A673 (cell line): ENCODE data around the gene SMU1. TPM values are rescaled to one million over a fixed set of nuclear protein-coding genes. Genes with fewer than 3 reads are reported as not detected.

Source experiments
- BruUV-seq: library from RNA; stranded (reverse); fragments of 400-500 nt; replicated peaks from 2 replicates; lab custom pipeline; 2021; lab: Mats Ljungman, UMichigan
- CTCF ChIA-PET: fragments of 300-600 bp; sonication (Branson Sonifier 250); formaldehyde crosslinking; loops from one replicate; lab custom pipeline; 2022; ENCODE audit warnings: antibody characterized with exemption; lab: Charles Lee
- POLR2A ChIA-PET: fragments of 300-600 bp; sonication (Branson Sonifier 250); formaldehyde crosslinking; loops from one replicate; lab custom pipeline; 2022; ENCODE audit warnings: antibody characterized with exemption; ENCODE audit not compliant: low non-redundant PET; lab: Charles Lee
- DNase-seq: peaks from one replicate; pipeline ENCODE4 v3.0.0-alpha.2; 2015; ENCODE audit warnings: low spot score
- H3K27ac ChIP-seq: fragments of 200-600 bp; sonication (generic); 2 replicates; pipeline ENCODE4 v1.5.1; 2016; ENCODE audit warnings: mixed run types, low read depth, mild to moderate bottlenecking, mixed read lengths, antibody characterized with exemption, low read length; ENCODE audit not compliant: poor library complexity, severe bottlenecking
- H3K27me3 ChIP-seq: fragments of 200-600 bp; sonication (generic); replicated peaks from 2 replicates; pipeline ENCODE4 v1.6.1; 2017; ENCODE audit warnings: mixed run types, low read depth, mild to moderate bottlenecking, mixed read lengths, antibody characterized with exemption, low read length; ENCODE audit not compliant: insufficient read depth, poor library complexity
- H3K36me3 ChIP-seq: fragments of 200-600 bp; sonication (generic); 2 replicates; pipeline ENCODE4 v1.6.1; 2016; ENCODE audit warnings: mixed run types, mild to moderate bottlenecking, mixed read lengths, antibody characterized with exemption, low read length; ENCODE audit not compliant: insufficient read depth, poor library complexity, severe bottlenecking
- H3K4me1 ChIP-seq: fragments of 200-600 bp; sonication (generic); 2 replicates; pipeline ENCODE4 v1.6.1; 2017; ENCODE audit warnings: mixed run types, mild to moderate bottlenecking, mixed read lengths, antibody characterized with exemption, low read length; ENCODE audit not compliant: insufficient read depth, poor library complexity, severe bottlenecking
- H3K4me3 ChIP-seq: fragments of 200-600 bp; sonication (generic); 2 replicates; pipeline ENCODE4 v1.5.1; 2016; ENCODE audit warnings: low read depth, mixed run types, mild to moderate bottlenecking, mixed read lengths, low read length; ENCODE audit not compliant: poor library complexity, severe bottlenecking
- H3K9me3 ChIP-seq: fragments of 200-600 bp; sonication (generic); 2 replicates; pipeline ENCODE4 v1.6.1; 2016; ENCODE audit warnings: mixed run types, low read depth, mild to moderate bottlenecking, mixed read lengths, antibody characterized with exemption, low read length; ENCODE audit not compliant: poor library complexity, severe bottlenecking
- EZH2 ChIP-seq: fragments of 200-600 bp; sonication (generic); IDR thresholded peaks from 2 replicates; pipeline ENCODE4 v1.6.1; 2017; ENCODE audit warnings: borderline replicate concordance, low read depth, mild to moderate bottlenecking, mixed read lengths, antibody characterized with exemption, low read length; ENCODE audit not compliant: poor library complexity, severe bottlenecking
- intact Hi-C: fragments of 100-400 bp; cut with micrococcal nuclease; formaldehyde crosslinking; loops from one replicate; pipeline ENCODE4 v1.10.0; 2022; ENCODE audit not compliant: unreplicated experiment
- total RNA-seq: library from RNA; stranded (reverse); gene quantifications from 2 replicates; pipeline ENCODE4 v1.2.3, GENCODE V29; 2021
- TF ChIP-seq, protein P1 (sequence below): fragments of 300-800, 200-600 bp; sonication (generic); conservative IDR thresholded peaks from 2 replicates; pipeline ENCODE4 v1.5.1; 2017; ENCODE audit warnings: low read depth, mild to moderate bottlenecking, antibody characterized with exemption, low read length, moderate library complexity, mixed read lengths

SMU1 gene
- total RNA-seq, 1 experiment from 2014 or later, result 31.2 TPM

DNA sequence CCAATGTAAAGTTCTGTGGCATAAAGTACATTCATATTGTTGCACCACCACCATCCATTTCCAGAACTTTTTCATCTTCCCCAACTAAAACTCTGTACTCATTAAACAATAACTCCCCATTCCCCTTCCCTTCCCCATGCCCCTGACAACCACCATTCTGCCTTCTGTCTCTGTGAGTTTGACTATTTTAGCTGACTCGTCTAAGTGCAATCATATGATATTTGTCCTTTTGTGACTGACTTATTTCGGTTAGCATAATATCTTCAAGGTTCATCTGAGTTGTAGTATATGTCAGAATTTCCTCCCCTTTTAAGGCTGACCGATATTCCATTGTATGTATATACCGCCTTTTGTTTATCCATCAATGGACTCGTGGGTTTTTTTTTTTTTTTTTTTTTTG lies 29.0 kb upstream of the SMU1 start:
- H3K4me3 ChIP-seq, result no peak overlapping the region
- BruUV-seq, result no TSS peak
- no peaks in the 10 kb centered on the region for H3K27me3 ChIP-seq
- no peak overlapping the region for H3K27ac ChIP-seq
- TF ChIP-seq, protein P1, sequence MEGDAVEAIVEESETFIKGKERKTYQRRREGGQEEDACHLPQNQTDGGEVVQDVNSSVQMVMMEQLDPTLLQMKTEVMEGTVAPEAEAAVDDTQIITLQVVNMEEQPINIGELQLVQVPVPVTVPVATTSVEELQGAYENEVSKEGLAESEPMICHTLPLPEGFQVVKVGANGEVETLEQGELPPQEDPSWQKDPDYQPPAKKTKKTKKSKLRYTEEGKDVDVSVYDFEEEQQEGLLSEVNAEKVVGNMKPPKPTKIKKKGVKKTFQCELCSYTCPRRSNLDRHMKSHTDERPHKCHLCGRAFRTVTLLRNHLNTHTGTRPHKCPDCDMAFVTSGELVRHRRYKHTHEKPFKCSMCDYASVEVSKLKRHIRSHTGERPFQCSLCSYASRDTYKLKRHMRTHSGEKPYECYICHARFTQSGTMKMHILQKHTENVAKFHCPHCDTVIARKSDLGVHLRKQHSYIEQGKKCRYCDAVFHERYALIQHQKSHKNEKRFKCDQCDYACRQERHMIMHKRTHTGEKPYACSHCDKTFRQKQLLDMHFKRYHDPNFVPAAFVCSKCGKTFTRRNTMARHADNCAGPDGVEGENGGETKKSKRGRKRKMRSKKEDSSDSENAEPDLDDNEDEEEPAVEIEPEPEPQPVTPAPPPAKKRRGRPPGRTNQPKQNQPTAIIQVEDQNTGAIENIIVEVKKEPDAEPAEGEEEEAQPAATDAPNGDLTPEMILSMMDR, result no peak
- TF ChIP-seq EZH2, result no peak
- intact Hi-C loops, result no loop called here
- no peaks in the 10 kb centered on the region for H3K9me3 ChIP-seq
- no peak for DNase-seq
- H3K36me3 ChIP-seq, result no peaks in the 10 kb centered on the region
- POLR2A ChIA-PET, result no interaction called here
- CTCF ChIA-PET, result no interaction called here
- H3K4me1 ChIP-seq, result no peaks in the 10 kb centered on the region

DNA sequence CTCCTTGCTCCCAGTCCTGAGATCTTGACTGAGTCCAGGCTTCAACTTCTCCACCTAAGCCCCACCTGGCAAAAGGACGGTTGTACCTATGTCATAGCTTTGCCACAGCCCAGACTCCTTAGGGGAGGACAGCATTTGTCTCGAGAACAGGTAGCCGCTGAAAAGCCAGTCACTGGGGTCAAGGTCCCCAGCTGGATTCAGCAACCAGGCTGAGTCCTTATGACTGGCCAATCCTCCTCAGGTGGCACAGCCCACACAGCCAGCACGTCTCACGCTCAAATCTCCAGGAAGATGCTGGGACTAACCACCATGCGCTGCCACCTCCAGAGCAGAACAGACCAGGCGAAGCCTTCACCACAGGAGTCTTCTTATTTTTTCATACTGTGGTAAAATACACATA lies 27.9 kb upstream of the SMU1 start:
- Histone ChIP-seq H3K4me3 (no peak overlapping the region), H3K27me3 (no peaks in the 10 kb centered on the region), H3K27ac (no peak overlapping the region), H3K4me1 (no peaks in the 10 kb centered on the region), H3K36me3 (no peaks in the 10 kb centered on the region), H3K9me3 (no peaks in the 10 kb centered on the region)
- no peak for DNase-seq
- intact Hi-C loops, result no loop called here
- POLR2A ChIA-PET, result no interaction called here
- no TSS peak for BruUV-seq
- CTCF ChIA-PET, result no interaction called here
- TF ChIP-seq, protein P1, result no peak
- no peak for TF ChIP-seq EZH2

DNA sequence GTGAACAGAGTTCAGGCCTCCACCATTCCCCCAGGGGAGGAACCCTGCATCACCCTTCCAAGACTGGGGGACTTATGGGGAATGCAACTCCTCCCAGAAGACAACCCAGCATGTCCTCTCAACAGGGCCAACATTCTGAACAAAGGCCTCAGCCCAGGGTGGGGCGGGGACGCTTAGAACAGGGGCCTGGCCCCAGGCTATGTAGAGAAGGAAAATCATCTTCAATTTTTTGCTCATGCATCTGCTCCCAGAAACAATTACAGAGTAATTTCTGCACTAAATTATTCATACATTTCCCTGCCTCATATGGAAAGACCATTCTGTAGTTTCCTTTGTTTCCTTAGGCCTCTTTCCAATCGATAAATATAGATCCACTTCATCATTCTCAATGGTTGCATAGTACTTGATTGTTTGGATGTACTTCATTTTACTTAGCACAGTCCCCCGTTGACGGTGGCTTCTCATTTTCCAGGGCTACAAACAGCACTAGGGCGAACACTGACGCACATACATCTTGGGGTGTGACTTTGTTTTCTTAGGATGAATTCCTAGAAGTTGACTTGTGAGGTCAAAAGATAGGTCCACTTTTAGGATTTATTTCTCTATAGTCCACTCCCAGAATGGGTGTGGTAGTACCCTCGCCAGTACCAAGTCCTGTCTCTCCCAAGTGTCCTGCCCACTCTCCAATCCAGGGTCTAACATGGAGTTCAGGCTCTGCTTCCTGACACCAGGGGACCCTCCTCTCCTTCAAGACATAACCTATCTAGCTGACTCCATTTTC lies 27.2 kb upstream of the SMU1 start:
- no peaks in the 10 kb centered on the region for H3K9me3 ChIP-seq
- H3K27ac ChIP-seq, result no peak overlapping the region
- DNase-seq, result no peak
- POLR2A ChIA-PET, result no interaction called here
- H3K27me3 ChIP-seq, result no peaks in the 10 kb centered on the region
- BruUV-seq, result no TSS peak
- no peak for TF ChIP-seq EZH2
- TF ChIP-seq, protein P1, result no peak
- H3K36me3 ChIP-seq, result no peaks in the 10 kb centered on the region
- CTCF ChIA-PET, result no interaction called here
- no peak overlapping the region for H3K4me3 ChIP-seq
- intact Hi-C loops, result no loop called here
- H3K4me1 ChIP-seq, result no peaks in the 10 kb centered on the region
